Measurements from ENCODE around the gene NLRC3. TPM values are rescaled to one million over a fixed set of nuclear protein-coding genes. Genes with fewer than 3 reads are reported as not detected.

The NLRC3 gene
- total RNA-seq, 1 experiment from 2014 or later = 0.26 TPM

GRCh38 chr16:3583303-3584038 lies 6.3 kb upstream of the NLRC3 start:
- H3K4me1 ChIP-seq (ENCODE audit: control insufficient read depth, insufficient read depth, low read length) = no peaks in the 10 kb centered on the region
- in situ Hi-C loops (cut with HindIII; ENCODE audit: low pct_unique_long_range_greater_than_20kb, low sequenced_read_pairs) = no loop called here
- intact Hi-C loops (cut with micrococcal nuclease; ENCODE audit: unreplicated experiment) = no loop called here
- H3K27ac ChIP-seq (ENCODE audit: low read length) = no peak overlapping the region
- DNase-seq (ENCODE audit: low read depth, low spot score) (no peak), ATAC-seq (no peak)
- BruUV-seq (replicated peaks) = no TSS peak
- H3K4me3 ChIP-seq (ENCODE audit: low read depth in 2 of 2, low read length in 2 of 2) = no peak overlapping the region
- CTCF ChIA-PET = no interaction called here
- H3K36me3 ChIP-seq (ENCODE audit: control insufficient read depth, insufficient read depth, low read length) = no peaks in the 10 kb centered on the region; the same call in 1 of the 2 replicates
- no peaks in the 10 kb centered on the region for H3K27me3 ChIP-seq (ENCODE audit: control insufficient read depth, insufficient read depth, low read length)
- POLR2A ChIA-PET = no interaction called here
- no peaks in the 10 kb centered on the region for H3K9me3 ChIP-seq (ENCODE audit: control insufficient read depth, insufficient read depth, low read depth, low read length)
- TF ChIP-seq, protein P1, sequence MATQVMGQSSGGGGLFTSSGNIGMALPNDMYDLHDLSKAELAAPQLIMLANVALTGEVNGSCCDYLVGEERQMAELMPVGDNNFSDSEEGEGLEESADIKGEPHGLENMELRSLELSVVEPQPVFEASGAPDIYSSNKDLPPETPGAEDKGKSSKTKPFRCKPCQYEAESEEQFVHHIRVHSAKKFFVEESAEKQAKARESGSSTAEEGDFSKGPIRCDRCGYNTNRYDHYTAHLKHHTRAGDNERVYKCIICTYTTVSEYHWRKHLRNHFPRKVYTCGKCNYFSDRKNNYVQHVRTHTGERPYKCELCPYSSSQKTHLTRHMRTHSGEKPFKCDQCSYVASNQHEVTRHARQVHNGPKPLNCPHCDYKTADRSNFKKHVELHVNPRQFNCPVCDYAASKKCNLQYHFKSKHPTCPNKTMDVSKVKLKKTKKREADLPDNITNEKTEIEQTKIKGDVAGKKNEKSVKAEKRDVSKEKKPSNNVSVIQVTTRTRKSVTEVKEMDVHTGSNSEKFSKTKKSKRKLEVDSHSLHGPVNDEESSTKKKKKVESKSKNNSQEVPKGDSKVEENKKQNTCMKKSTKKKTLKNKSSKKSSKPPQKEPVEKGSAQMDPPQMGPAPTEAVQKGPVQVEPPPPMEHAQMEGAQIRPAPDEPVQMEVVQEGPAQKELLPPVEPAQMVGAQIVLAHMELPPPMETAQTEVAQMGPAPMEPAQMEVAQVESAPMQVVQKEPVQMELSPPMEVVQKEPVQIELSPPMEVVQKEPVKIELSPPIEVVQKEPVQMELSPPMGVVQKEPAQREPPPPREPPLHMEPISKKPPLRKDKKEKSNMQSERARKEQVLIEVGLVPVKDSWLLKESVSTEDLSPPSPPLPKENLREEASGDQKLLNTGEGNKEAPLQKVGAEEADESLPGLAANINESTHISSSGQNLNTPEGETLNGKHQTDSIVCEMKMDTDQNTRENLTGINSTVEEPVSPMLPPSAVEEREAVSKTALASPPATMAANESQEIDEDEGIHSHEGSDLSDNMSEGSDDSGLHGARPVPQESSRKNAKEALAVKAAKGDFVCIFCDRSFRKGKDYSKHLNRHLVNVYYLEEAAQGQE (IDR thresholded peaks at IDR 0.05; ENCODE audit: insufficient read depth in 1 of 2, low read depth in 2 of 2, low read length in 1 of 2) = no peak
- no peak for TF ChIP-seq SIN3A (IDR thresholded peaks at IDR 0.05; ENCODE audit: borderline replicate concordance, insufficient read depth, low read depth, low read length)
- no peak for TF ChIP-seq POLR2AphosphoS5 (IDR thresholded peaks at IDR 0.05; ENCODE audit: low read depth, low read length)
- TF ChIP-seq CTCF (IDR thresholded peaks at IDR 0.05) = no peak
- TF ChIP-seq TCF7L2 (IDR thresholded peaks at IDR 0.05; ENCODE audit: low read depth, low read length) = no peak

- ChIA-PET CTCF (no interaction called here), POLR2A (no interaction called here)
- in situ Hi-C loops (cut with HindIII; ENCODE audit: low pct_unique_long_range_greater_than_20kb, low sequenced_read_pairs) = no loop called here
- no peak for ATAC-seq
- no peaks in the 10 kb centered on the region; the same call in 1 of the 2 replicates for H3K36me3 ChIP-seq (ENCODE audit: control insufficient read depth, insufficient read depth, low read length)
- H3K27ac ChIP-seq (ENCODE audit: low read length) = no peak overlapping the region
- H3K4me1 ChIP-seq (ENCODE audit: control insufficient read depth, insufficient read depth, low read length) = no peaks in the 10 kb centered on the region
- H3K9me3 ChIP-seq (ENCODE audit: control insufficient read depth, insufficient read depth, low read depth, low read length) = no peaks in the 10 kb centered on the region
- TF ChIP-seq POLR2AphosphoS5 (IDR thresholded peaks at IDR 0.05; ENCODE audit: low read depth, low read length) (no peak), SIN3A (IDR thresholded peaks at IDR 0.05; ENCODE audit: borderline replicate concordance, insufficient read depth, low read depth, low read length) (no peak), CTCF (IDR thresholded peaks at IDR 0.05) (no peak), TCF7L2 (IDR thresholded peaks at IDR 0.05; ENCODE audit: low read depth, low read length) (no peak)
- TF ChIP-seq, protein P1 (IDR thresholded peaks at IDR 0.05; ENCODE audit: insufficient read depth in 1 of 2, low read depth in 2 of 2, low read length in 1 of 2) = no peak
- H3K27me3 ChIP-seq (ENCODE audit: control insufficient read depth, insufficient read depth, low read length) = no peaks in the 10 kb centered on the region
- no peak overlapping the region for H3K4me3 ChIP-seq (ENCODE audit: low read depth in 2 of 2, low read length in 2 of 2)
- BruUV-seq (replicated peaks) = no TSS peak
- intact Hi-C loops (cut with micrococcal nuclease; ENCODE audit: unreplicated experiment) = no loop called here
- DNase-seq (ENCODE audit: low read depth, low spot score) = no peak
These were observed 5.3 kb upstream of the NLRC3 start for GRCh38 chr16:3582276-3583165.

Data from Panc1 (cell line).